ENCODE data around the gene RBM20.

DNA sequence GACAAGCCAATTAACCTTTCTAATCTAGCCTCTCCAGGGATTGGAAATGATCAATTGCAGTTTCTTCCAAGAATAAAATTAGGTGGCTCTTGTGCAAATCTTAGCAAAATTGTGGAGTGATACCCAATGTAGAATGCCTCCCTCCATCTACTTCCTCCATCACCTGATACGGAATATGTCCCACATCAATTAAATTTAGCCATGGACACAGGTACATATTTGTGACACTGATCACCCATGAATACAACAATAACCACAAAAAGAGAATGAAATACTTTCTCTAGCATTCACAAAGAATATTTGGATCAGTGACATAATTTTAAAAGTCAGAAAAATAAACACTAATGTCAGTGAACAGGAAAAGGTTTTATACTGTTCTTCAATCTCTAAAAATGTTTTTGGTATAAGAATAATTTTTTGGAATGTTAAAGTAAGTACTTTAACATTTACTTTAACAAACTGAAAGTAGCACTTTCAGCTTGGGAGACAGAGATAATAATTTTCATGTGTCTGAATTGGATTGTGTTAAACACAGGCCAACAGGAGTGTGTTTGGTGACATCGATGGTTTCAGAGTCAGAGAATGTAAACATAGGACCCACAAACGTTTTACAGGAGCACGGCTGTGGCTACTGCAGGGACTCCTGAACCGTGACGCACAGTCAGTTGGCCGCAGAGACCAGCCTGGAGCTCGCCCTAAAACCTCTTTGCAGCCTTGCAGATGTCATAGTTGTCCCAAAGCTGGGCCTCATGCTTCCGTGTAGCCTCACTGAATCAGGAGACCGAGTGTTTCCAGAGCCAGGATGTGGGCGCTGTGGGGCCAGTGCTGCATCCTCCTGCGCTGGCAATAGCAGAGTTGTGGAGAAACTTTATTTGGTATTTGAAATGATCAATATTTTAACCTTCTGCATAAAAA lies 7.2 kb downstream of the RBM20 start:
- no peak for TF ChIP-seq EZH2 (IDR thresholded peaks at IDR 0.05)
- TF ChIP-seq, protein P1, sequence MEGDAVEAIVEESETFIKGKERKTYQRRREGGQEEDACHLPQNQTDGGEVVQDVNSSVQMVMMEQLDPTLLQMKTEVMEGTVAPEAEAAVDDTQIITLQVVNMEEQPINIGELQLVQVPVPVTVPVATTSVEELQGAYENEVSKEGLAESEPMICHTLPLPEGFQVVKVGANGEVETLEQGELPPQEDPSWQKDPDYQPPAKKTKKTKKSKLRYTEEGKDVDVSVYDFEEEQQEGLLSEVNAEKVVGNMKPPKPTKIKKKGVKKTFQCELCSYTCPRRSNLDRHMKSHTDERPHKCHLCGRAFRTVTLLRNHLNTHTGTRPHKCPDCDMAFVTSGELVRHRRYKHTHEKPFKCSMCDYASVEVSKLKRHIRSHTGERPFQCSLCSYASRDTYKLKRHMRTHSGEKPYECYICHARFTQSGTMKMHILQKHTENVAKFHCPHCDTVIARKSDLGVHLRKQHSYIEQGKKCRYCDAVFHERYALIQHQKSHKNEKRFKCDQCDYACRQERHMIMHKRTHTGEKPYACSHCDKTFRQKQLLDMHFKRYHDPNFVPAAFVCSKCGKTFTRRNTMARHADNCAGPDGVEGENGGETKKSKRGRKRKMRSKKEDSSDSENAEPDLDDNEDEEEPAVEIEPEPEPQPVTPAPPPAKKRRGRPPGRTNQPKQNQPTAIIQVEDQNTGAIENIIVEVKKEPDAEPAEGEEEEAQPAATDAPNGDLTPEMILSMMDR (IDR thresholded peaks at IDR 0.05), result no peak

Measured in neural progenitor cell (in vitro differentiated cells).